ENCODE data around the gene CNTFR. TPM values are rescaled to one million over a fixed set of nuclear protein-coding genes. Genes with fewer than 3 reads are reported as not detected.

CNTFR gene
- total RNA-seq, 1 donor from 2014 or later = 7.4 TPM

DNA sequence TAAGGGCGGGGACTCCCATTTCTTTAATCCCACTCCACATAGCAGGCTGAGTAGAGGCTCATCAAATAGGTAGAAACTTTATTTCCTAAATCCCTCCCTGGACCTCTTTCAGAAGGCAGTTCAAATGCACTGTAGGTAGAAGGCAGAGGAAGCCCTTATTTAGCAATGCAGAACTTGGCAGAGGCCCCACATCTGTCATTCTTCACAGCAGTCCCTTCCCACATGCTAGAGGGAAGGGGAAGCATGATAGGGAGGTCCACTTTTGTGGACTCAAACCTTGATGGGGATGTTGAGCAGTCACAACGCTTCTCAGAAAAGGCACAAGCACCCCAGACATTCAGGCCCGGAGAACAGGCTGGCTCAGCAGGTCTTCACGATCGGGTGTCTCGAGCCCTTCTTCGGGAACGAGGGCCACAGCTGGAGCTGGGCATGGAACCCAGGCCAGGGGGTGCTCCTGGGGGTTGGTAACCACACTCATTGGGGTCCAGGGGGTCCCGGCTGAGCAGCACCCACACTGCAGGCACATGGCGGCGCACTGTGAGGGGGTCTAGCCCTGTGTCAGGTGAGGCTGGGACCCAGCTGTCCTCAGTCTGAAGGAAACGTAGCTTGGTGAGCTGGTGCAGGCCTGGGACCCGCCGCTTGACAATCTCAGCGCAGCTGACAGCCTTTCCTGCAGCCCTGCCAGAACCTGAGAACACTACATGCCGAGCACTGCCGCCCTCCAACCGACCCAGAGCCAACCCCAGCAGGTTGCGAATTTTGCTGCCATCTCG, 21.1 kb upstream of the CNTFR start:
- Histone ChIP-seq H3K4me3 (ENCODE audit: insufficient read depth, low read depth, low read length) (no peak overlapping the region), H2AFZ (ENCODE audit: low read depth, low read length) (no peak overlapping the region), H4K20me1 (ENCODE audit: insufficient read depth, low read length) (peaks cover 3% of the 10 kb centered on the region), H3K4me1 (ENCODE audit: insufficient read depth, low read length) (peaks cover 15% of the 10 kb centered on the region), H3K27ac (ENCODE audit: low read depth, low read length) (no peak overlapping the region), H3K4me2 (ENCODE audit: low read length) (peak overlapping the region; percentile 100), H3K79me2 (ENCODE audit: insufficient read depth, low read length) (peaks cover 12% of the 10 kb centered on the region), H3K36me3 (ENCODE audit: insufficient read depth, low read length) (no peaks in the 10 kb centered on the region), H3K9ac (ENCODE audit: low read length) (peak overlapping the region; percentile 97), H3K27me3 (ENCODE audit: insufficient read depth, low read length) (peaks cover 6% of the 10 kb centered on the region), H3K9me3 (ENCODE audit: insufficient read depth, low read depth, low read length) (no peaks in the 10 kb centered on the region)
- Mint-ChIP-seq H3K27ac (ENCODE audit: unreplicated experiment) (no peak overlapping the region), H3K27me3 (ENCODE audit: low read depth, unreplicated experiment) (peaks cover 2% of the 10 kb centered on the region), H3K4me3 (ENCODE audit: unreplicated experiment) (peak overlapping the region; percentile 95), H3K4me1 (ENCODE audit: low read depth, unreplicated experiment) (peaks cover 6% of the 10 kb centered on the region), H3K36me3 (ENCODE audit: low read depth, unreplicated experiment) (peaks cover 13% of the 10 kb centered on the region), H3K9me3 (ENCODE audit: unreplicated experiment) (no peaks in the 10 kb centered on the region)
- FAIRE-seq (no peak), DNase-seq (ENCODE audit: low read depth) (no peak)
- no peak for TF ChIP-seq EZH2 (IDR thresholded peaks at IDR 0.05; ENCODE audit: insufficient read depth, low read length)
- TF ChIP-seq, protein P1, sequence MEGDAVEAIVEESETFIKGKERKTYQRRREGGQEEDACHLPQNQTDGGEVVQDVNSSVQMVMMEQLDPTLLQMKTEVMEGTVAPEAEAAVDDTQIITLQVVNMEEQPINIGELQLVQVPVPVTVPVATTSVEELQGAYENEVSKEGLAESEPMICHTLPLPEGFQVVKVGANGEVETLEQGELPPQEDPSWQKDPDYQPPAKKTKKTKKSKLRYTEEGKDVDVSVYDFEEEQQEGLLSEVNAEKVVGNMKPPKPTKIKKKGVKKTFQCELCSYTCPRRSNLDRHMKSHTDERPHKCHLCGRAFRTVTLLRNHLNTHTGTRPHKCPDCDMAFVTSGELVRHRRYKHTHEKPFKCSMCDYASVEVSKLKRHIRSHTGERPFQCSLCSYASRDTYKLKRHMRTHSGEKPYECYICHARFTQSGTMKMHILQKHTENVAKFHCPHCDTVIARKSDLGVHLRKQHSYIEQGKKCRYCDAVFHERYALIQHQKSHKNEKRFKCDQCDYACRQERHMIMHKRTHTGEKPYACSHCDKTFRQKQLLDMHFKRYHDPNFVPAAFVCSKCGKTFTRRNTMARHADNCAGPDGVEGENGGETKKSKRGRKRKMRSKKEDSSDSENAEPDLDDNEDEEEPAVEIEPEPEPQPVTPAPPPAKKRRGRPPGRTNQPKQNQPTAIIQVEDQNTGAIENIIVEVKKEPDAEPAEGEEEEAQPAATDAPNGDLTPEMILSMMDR (IDR thresholded peaks at IDR 0.05; ENCODE audit: insufficient read depth, low read depth, low read length) = no peak

DNA sequence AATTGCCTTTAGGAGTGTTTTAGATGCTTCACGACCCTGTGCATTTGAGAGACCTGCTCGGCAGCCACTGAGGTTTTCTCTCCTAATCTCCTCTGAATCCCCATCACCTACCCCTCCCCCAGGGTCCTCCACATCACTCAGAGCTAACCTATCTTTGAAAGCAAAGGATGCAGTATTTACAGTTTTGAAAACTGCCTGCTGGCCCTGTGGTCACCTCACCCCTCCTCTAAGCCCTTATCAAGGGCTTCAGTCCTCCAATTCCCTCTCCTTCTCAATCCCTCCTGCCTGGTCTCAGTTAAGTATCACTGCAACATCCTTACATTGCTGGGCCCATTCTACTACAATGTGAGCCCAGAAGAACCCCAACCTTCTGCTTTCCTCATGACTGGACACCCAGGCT, 17.8 kb upstream of the CNTFR start:
- Histone ChIP-seq H4K20me1 (ENCODE audit: insufficient read depth, low read length) (peaks cover 8% of the 10 kb centered on the region), H2AFZ (ENCODE audit: low read depth, low read length) (no peak overlapping the region), H3K27ac (ENCODE audit: low read depth, low read length) (no peak overlapping the region), H3K4me2 (ENCODE audit: low read length) (no peak overlapping the region), H3K4me3 (ENCODE audit: insufficient read depth, low read depth, low read length) (no peak overlapping the region), H3K79me2 (ENCODE audit: insufficient read depth, low read length) (peaks cover 12% of the 10 kb centered on the region), H3K36me3 (ENCODE audit: insufficient read depth, low read length) (no peaks in the 10 kb centered on the region), H3K9ac (ENCODE audit: low read length) (no peak overlapping the region), H3K27me3 (ENCODE audit: insufficient read depth, low read length) (peaks cover 6% of the 10 kb centered on the region), H3K9me3 (ENCODE audit: insufficient read depth, low read depth, low read length) (no peaks in the 10 kb centered on the region), H3K4me1 (ENCODE audit: insufficient read depth, low read length) (peaks cover 11% of the 10 kb centered on the region)
- Mint-ChIP-seq H3K4me1 (ENCODE audit: low read depth, unreplicated experiment) (peaks cover 6% of the 10 kb centered on the region), H3K4me3 (ENCODE audit: unreplicated experiment) (no peak overlapping the region), H3K27ac (ENCODE audit: unreplicated experiment) (no peak overlapping the region), H3K9me3 (ENCODE audit: unreplicated experiment) (no peaks in the 10 kb centered on the region), H3K36me3 (ENCODE audit: low read depth, unreplicated experiment) (peaks cover 5% of the 10 kb centered on the region), H3K27me3 (ENCODE audit: low read depth, unreplicated experiment) (peaks cover 7% of the 10 kb centered on the region)
- FAIRE-seq = no peak
- DNase-seq (ENCODE audit: low read depth) = no peak
- no peak for TF ChIP-seq EZH2 (IDR thresholded peaks at IDR 0.05; ENCODE audit: insufficient read depth, low read length)
- TF ChIP-seq, protein P1 (IDR thresholded peaks at IDR 0.05; ENCODE audit: insufficient read depth, low read depth, low read length) = no peak

DNA sequence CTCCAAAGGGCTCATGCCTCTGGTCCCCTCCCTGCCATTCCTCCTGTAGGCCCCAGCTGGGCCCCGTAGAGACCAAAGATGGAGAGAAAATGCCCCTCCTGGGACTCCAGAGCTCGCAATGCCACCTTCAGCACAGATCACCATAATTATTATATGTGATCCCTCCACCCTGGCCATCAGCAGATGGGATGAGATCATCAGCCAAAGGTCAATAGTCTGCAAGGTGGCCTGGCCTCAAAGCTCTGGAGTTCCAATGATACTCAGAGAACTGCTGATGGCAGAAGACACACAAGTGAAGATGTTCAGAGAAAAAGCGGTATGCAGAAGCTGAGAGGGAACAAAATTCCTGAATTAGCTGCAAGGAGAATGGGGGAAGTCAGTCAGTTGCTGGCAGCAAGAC, 17.4 kb upstream of the CNTFR start:
- H3K4me2 ChIP-seq (ENCODE audit: low read length) = no peak overlapping the region
- H3K27ac Mint-ChIP-seq (ENCODE audit: unreplicated experiment) = no peak overlapping the region
- H3K27ac ChIP-seq (ENCODE audit: low read depth, low read length) = no peak overlapping the region
- peaks cover 7% of the 10 kb centered on the region for H3K27me3 Mint-ChIP-seq (ENCODE audit: low read depth, unreplicated experiment)
- H3K4me3 Mint-ChIP-seq (ENCODE audit: unreplicated experiment) = no peak overlapping the region
- H3K9me3 ChIP-seq (ENCODE audit: insufficient read depth, low read depth, low read length) = no peaks in the 10 kb centered on the region
- H3K9ac ChIP-seq (ENCODE audit: low read length) = no peak overlapping the region
- TF ChIP-seq EZH2 (IDR thresholded peaks at IDR 0.05; ENCODE audit: insufficient read depth, low read length) = no peak
- TF ChIP-seq, protein P1 (IDR thresholded peaks at IDR 0.05; ENCODE audit: insufficient read depth, low read depth, low read length) = no peak
- H3K27me3 ChIP-seq (ENCODE audit: insufficient read depth, low read length) = peaks cover 6% of the 10 kb centered on the region
- DNase-seq (ENCODE audit: low read depth) = no peak
- H3K4me1 ChIP-seq (ENCODE audit: insufficient read depth, low read length) = peaks cover 9% of the 10 kb centered on the region
- no peak for FAIRE-seq
- H3K79me2 ChIP-seq (ENCODE audit: insufficient read depth, low read length) = peaks cover 12% of the 10 kb centered on the region
- peaks cover 5% of the 10 kb centered on the region for H3K36me3 Mint-ChIP-seq (ENCODE audit: low read depth, unreplicated experiment)
- peaks cover 6% of the 10 kb centered on the region for H3K4me1 Mint-ChIP-seq (ENCODE audit: low read depth, unreplicated experiment)
- no peaks in the 10 kb centered on the region for H3K9me3 Mint-ChIP-seq (ENCODE audit: unreplicated experiment)
- no peak overlapping the region for H3K4me3 ChIP-seq (ENCODE audit: insufficient read depth, low read depth, low read length)
- peaks cover 8% of the 10 kb centered on the region for H4K20me1 ChIP-seq (ENCODE audit: insufficient read depth, low read length)
- H3K36me3 ChIP-seq (ENCODE audit: insufficient read depth, low read length) = no peaks in the 10 kb centered on the region
- no peak overlapping the region for H2AFZ ChIP-seq (ENCODE audit: low read depth, low read length)

Measured in astrocyte (in vitro differentiated cells and primary cell).